KMS-11 (cell line): ENCODE data around the gene FAM168A.
"Not testable (repeated sequence)": the region's sequence is repeated elsewhere in the genome, so short reads cannot be mapped to it uniquely, and the experiment has no call there.

Experiments
- H2AFZ ChIP-seq: fragments of 200-600 bp; sonication (generic); 2 replicates; pipeline ENCODE4 v1.6.1; 2016; ENCODE audit warnings: antibody characterized with exemption, mixed run types, low read depth
- H3K27ac ChIP-seq: fragments of 200-600 bp; sonication (generic); 2 replicates; pipeline ENCODE4 v1.6.1; 2016; ENCODE audit warnings: mild to moderate bottlenecking, mixed run types
- H3K27me3 ChIP-seq: fragments of 200-600 bp; sonication (generic); 2 replicates; pipeline ENCODE4 v1.6.1; 2017; ENCODE audit warnings: mild to moderate bottlenecking, low read depth, mixed run types, moderate library complexity; ENCODE audit not compliant: insufficient read depth
- H3K36me3 ChIP-seq: fragments of 200-600 bp; sonication (generic); 2 replicates; pipeline ENCODE4 v1.6.1; 2017; ENCODE audit warnings: mild to moderate bottlenecking, mixed run types; ENCODE audit not compliant: insufficient read depth
- H3K4me1 ChIP-seq: fragments of 200-600 bp; sonication (generic); 2 replicates; pipeline ENCODE4 v1.6.1; 2016; ENCODE audit warnings: mild to moderate bottlenecking, low read depth, mixed run types; ENCODE audit not compliant: poor library complexity, severe bottlenecking
- H3K4me2 ChIP-seq: fragments of 200-600 bp; sonication (generic); 2 replicates; pipeline ENCODE4 v1.7.0; 2016; ENCODE audit warnings: mild to moderate bottlenecking, mixed run types
- H3K4me3 ChIP-seq: fragments of 200-600 bp; sonication (generic); IDR thresholded peaks from 2 replicates; pipeline ENCODE4 v1.6.1; 2017; ENCODE audit warnings: low read depth, low read length, mixed read lengths; ENCODE audit not compliant: insufficient read depth
- H3K79me2 ChIP-seq: fragments of 200-600 bp; sonication (generic); 2 replicates; pipeline ENCODE4 v1.6.1; 2016; ENCODE audit warnings: low read depth, mixed run types; ENCODE audit not compliant: insufficient read depth
- H3K9ac ChIP-seq: fragments of 200-600 bp; sonication (generic); 2 replicates; pipeline ENCODE4 v1.6.1; 2016; ENCODE audit warnings: mild to moderate bottlenecking, mixed run types
- H4K20me1 ChIP-seq: fragments of 200-600 bp; sonication (generic); 2 replicates; pipeline ENCODE4 v1.6.1; 2016; ENCODE audit warnings: mild to moderate bottlenecking, mixed run types; ENCODE audit not compliant: insufficient read depth
- TF ChIP-seq, protein P1 (sequence below): fragments of 200-600 bp; sonication (generic); conservative IDR thresholded peaks from 2 replicates; pipeline ENCODE4 v1.6.1; 2017; ENCODE audit warnings: low read depth, mild to moderate bottlenecking, antibody characterized with exemption, low read length, moderate library complexity, mixed read lengths

The FAM168A gene

GRCh38 chr11:73439002-73439843, 158.7 kb downstream of the FAM168A start:
- no peaks in the 10 kb centered on the region for H3K4me1 ChIP-seq
- H3K9ac ChIP-seq: no peak overlapping the region
- no peak overlapping the region for H3K27ac ChIP-seq
- H3K27me3 ChIP-seq: no peaks in the 10 kb centered on the region
- TF ChIP-seq, protein P1, sequence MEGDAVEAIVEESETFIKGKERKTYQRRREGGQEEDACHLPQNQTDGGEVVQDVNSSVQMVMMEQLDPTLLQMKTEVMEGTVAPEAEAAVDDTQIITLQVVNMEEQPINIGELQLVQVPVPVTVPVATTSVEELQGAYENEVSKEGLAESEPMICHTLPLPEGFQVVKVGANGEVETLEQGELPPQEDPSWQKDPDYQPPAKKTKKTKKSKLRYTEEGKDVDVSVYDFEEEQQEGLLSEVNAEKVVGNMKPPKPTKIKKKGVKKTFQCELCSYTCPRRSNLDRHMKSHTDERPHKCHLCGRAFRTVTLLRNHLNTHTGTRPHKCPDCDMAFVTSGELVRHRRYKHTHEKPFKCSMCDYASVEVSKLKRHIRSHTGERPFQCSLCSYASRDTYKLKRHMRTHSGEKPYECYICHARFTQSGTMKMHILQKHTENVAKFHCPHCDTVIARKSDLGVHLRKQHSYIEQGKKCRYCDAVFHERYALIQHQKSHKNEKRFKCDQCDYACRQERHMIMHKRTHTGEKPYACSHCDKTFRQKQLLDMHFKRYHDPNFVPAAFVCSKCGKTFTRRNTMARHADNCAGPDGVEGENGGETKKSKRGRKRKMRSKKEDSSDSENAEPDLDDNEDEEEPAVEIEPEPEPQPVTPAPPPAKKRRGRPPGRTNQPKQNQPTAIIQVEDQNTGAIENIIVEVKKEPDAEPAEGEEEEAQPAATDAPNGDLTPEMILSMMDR: no peak
- H2AFZ ChIP-seq: no peak overlapping the region
- no peak overlapping the region for H3K4me2 ChIP-seq
- H3K79me2 ChIP-seq: no peaks in the 10 kb centered on the region
- no peak overlapping the region for H3K4me3 ChIP-seq
- no peaks in the 10 kb centered on the region for H3K36me3 ChIP-seq
- H4K20me1 ChIP-seq: no peaks in the 10 kb centered on the region

DNA sequence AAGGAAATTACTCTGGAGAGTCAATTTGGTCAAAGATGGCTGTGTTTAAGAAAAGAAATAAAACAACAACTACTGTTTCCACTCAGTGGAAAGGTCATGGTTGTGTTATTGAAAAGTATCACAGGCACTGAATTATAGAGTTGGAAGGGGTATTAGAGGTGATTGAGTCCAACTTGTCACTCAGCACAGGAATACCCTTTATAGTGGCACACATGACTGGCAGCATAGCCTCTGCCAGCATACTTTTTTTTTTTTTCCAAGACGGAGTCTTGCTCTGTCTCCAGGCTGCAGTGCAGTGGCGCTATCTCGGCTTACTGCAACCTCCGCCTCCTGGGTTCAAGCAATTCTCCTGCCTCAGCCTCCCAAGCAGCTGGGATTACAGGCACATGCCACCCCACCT, 161.1 kb downstream of the FAM168A start:
- H4K20me1 ChIP-seq, H3K27ac ChIP-seq, H3K9ac ChIP-seq, H3K36me3 ChIP-seq, H3K4me2 ChIP-seq, H3K79me2 ChIP-seq, H2AFZ ChIP-seq, H3K27me3 ChIP-seq, H3K4me1 ChIP-seq, H3K4me3 ChIP-seq: not testable (repeated sequence)

- H3K4me1 ChIP-seq: no peaks in the 10 kb centered on the region
- no peak overlapping the region for H3K4me3 ChIP-seq
- H3K27ac ChIP-seq: no peak overlapping the region
- no peaks in the 10 kb centered on the region for H3K79me2 ChIP-seq
- no peaks in the 10 kb centered on the region for H3K36me3 ChIP-seq
- H3K27me3 ChIP-seq: no peaks in the 10 kb centered on the region
- H4K20me1 ChIP-seq: no peaks in the 10 kb centered on the region
- no peak overlapping the region for H2AFZ ChIP-seq
- no peak overlapping the region for H3K4me2 ChIP-seq
- H3K9ac ChIP-seq: no peak overlapping the region
- TF ChIP-seq, protein P1: no peak
Measured at GRCh38 chr11:73431396-73431795, 166.5 kb downstream of the FAM168A start.

DNA sequence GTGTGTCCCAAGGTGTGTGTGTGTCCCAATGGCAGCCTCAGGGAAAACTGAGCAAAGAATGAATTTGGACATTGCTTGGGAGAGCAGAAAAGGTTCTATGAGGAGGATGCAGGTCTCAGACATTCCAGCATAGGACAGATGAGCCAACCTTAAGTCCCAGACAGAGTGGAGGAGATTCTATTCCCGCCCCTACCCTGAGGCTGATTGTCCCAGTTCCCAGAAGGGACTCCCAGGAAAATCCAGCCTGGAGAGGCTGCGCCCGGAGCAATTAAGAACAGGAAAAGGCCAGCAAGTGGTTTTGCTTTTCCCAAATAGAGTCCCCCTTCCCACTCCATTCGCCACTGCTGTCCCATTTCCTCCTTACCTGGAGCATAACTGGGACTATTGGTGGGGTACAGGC, 167.6 kb downstream of the FAM168A start:
- Histone ChIP-seq H3K27me3 (no peaks in the 10 kb centered on the region), H3K36me3 (no peaks in the 10 kb centered on the region), H3K79me2 (no peaks in the 10 kb centered on the region), H3K4me3 (no peak overlapping the region), H3K4me2 (no peak overlapping the region), H3K4me1 (no peaks in the 10 kb centered on the region), H4K20me1 (no peaks in the 10 kb centered on the region), H3K9ac (no peak overlapping the region), H3K27ac (no peak overlapping the region), H2AFZ (no peak overlapping the region)
- TF ChIP-seq, protein P1: no peak

DNA sequence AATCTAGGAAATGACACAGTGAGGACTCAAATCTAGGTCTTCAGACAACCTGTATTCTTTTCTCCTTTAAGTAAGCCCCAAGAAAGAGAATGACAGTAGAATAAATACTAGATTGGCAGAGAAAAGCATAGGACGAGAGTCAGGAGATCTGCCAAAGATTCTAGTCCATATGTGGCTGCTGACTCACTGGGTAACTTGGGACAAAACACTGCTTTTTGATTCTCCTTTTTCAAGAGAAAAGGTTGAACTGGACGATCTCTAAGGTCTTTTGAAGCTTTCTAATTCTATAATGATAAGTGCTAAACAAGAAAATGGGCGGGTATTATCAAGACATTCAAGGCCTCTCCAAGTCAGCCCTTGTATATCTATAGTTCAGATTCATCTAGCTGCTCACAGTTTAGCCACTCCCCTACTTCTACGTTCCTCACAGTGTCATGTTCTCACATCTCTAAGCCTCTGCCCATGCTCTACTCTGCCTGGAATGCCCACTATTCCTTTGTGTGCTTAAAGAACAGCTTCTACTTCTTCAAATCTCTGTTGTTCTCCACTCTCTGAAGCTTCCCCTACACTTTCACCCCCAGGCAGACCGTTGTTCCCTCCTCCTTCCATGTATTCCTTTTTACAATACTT, 168.7 kb downstream of the FAM168A start:
- Histone ChIP-seq H3K27ac (no peak overlapping the region), H3K27me3 (no peaks in the 10 kb centered on the region), H3K4me3 (no peak overlapping the region), H2AFZ (no peak overlapping the region), H3K9ac (no peak overlapping the region), H3K79me2 (no peaks in the 10 kb centered on the region), H3K4me2 (no peak overlapping the region), H3K4me1 (no peaks in the 10 kb centered on the region), H3K36me3 (no peaks in the 10 kb centered on the region), H4K20me1 (no peaks in the 10 kb centered on the region)
- TF ChIP-seq, protein P1: no peak
